Limb (tissue), 2 donors: ENCODE data around the gene ZNF609.
A peak's percentile ranks its signal among the peaks of the same experiment; 100 is the strongest.
"Not testable (repeated sequence)": the region's sequence is repeated elsewhere in the genome, so short reads cannot be mapped to it uniquely, and the experiment has no call there.

Source experiments
- DNase-seq, 2 donors: peaks; one replicate each; pipeline ENCODE4 v3.0.0-alpha.2; 2016; ENCODE audit errors: extremely low spot score in 2 of 2

ZNF609 gene

GRCh38 chr15:64459066-64459781 is 1.2 kb upstream of the ZNF609 start:
- no peak for DNase-seq

- no peak for DNase-seq
These were observed 644 bp downstream of the ZNF609 start for GRCh38 chr15:64460724-64461720.

GRCh38 chr15:64461721-64462162 is 1.4 kb downstream of the ZNF609 start:
- peak in 1 of 2 donors; percentile 49 for DNase-seq

GRCh38 chr15:64462492-64462891 is 2.1 kb downstream of the ZNF609 start:
- DNase-seq: no peak

GRCh38 chr15:64464276-64465005 is 4.1 kb downstream of the ZNF609 start:
- no peak for DNase-seq

GRCh38 chr15:64466408-64467141 is 6.2 kb downstream of the ZNF609 start:
- DNase-seq: no peak

GRCh38 chr15:64472161-64472560 is 11.8 kb downstream of the ZNF609 start:
- DNase-seq: no peak

GRCh38 chr15:64474846-64475245 is 14.5 kb downstream of the ZNF609 start:
- no peak for DNase-seq

GRCh38 chr15:64476550-64476949 is 16.2 kb downstream of the ZNF609 start:
- DNase-seq: no peak

- no peak for DNase-seq
These were observed 18.5 kb downstream of the ZNF609 start for GRCh38 chr15:64478863-64479262.

GRCh38 chr15:64480891-64481290 is 20.5 kb downstream of the ZNF609 start:
- no peak for DNase-seq

- no peak for DNase-seq
These were observed 23.4 kb downstream of the ZNF609 start for GRCh38 chr15:64483749-64484148.

- no peak for DNase-seq
These were observed 25.4 kb downstream of the ZNF609 start for GRCh38 chr15:64485796-64486195.

GRCh38 chr15:64490598-64491259 is 30.4 kb downstream of the ZNF609 start:
- DNase-seq: no peak

- DNase-seq: no peak
These were observed 33.3 kb downstream of the ZNF609 start for GRCh38 chr15:64493641-64494040.

- DNase-seq: not testable (repeated sequence)
These were observed 35.6 kb downstream of the ZNF609 start for GRCh38 chr15:64495968-64496367.

- DNase-seq: no peak
These were observed 40.5 kb downstream of the ZNF609 start for GRCh38 chr15:64500695-64501395.

- peak in 1 of 2 donors; percentile 14 for DNase-seq
These were observed 41.0 kb downstream of the ZNF609 start for GRCh38 chr15:64501396-64501715.

- DNase-seq: no peak
These were observed 41.8 kb downstream of the ZNF609 start for GRCh38 chr15:64502151-64502550.

- DNase-seq: no peak
These were observed 42.2 kb downstream of the ZNF609 start for GRCh38 chr15:64502551-64502950.
